Heart left ventricle (tissue), 16 donors: ENCODE data around the gene CCDC107. TPM values are rescaled to one million over a fixed set of nuclear protein-coding genes. Genes with fewer than 3 reads are reported as not detected.
"Not testable (repeated sequence)": the region's sequence is repeated elsewhere in the genome, so short reads cannot be mapped to it uniquely, and the experiment has no call there.

ENCODE experiments used
- ATAC-seq, 4 donors: fragments of 200-7000 bp; cut with Tn5 transposase; one replicate each; pipeline ENCODE4 v1.9.1; 2020 to 2022; ENCODE audit warnings: moderate library complexity in 4 of 4, mild to moderate bottlenecking in 3 of 4, moderate number of reproducible peaks in 1 of 4
- DNase-seq, 5 donors: peaks; one replicate each; pipeline ENCODE4 v3.0.0-alpha.2; 2020
- H3K27ac ChIP-seq, 12 donors: fragments of 200-600 bp; sonication (generic) in 4 of 12; one replicate each; pipeline versions ENCODE4 v1.5.0 to v1.8.0; 2016 to 2022; ENCODE audit warnings: mild to moderate bottlenecking in 2 of 12
- H3K27me3 ChIP-seq, 9 donors: fragments of 200-600 bp; sonication (generic) in 2 of 9; one replicate each; pipeline versions ENCODE4 v1.5.1 to v1.8.0; 2016 to 2022; ENCODE audit warnings: mild to moderate bottlenecking in 3 of 9
- H3K36me3 ChIP-seq, 9 donors: fragments of 200-600 bp; sonication (generic) in 2 of 9; one replicate each; pipeline versions ENCODE4 v1.5.0 to v1.8.0; 2018 to 2022; ENCODE audit warnings: mild to moderate bottlenecking in 2 of 9
- H3K4me1 ChIP-seq, 12 donors: fragments of 200-600 bp; sonication (generic) in 4 of 12; one replicate each; pipeline versions ENCODE4 v1.5.0 to v1.8.0; 2016 to 2022; ENCODE audit warnings: mild to moderate bottlenecking in 3 of 12
- H3K4me3 ChIP-seq, 12 donors: fragments of 200-600 bp; sonication (generic) in 4 of 12; one replicate each; pipeline versions ENCODE4 v1.5.0 to v1.8.0; 2017 to 2022; ENCODE audit warnings: mild to moderate bottlenecking in 9 of 12, moderate library complexity in 4 of 12
- H3K9me3 ChIP-seq, 12 donors: fragments of 200-600 bp; sonication (generic) in 4 of 12; one replicate each; pipeline versions ENCODE4 v1.5.0 to v1.8.0; 2016 to 2022; ENCODE audit warnings: mild to moderate bottlenecking in 1 of 12
- POLR2A ChIP-seq, 2 donors: fragments of 450-650 bp; IDR thresholded peaks; one replicate each; pipeline ENCODE4 v1.6.1; 2017; ENCODE audit warnings: antibody characterized with exemption in 2 of 2, mild to moderate bottlenecking in 2 of 2, moderate library complexity in 2 of 2
- WGBS, 4 donors: extraction: QIAGEN DNeasy Blood & Tissue Kit in 2 of 4; methylation state at CpG; one replicate each; pipeline versions ENCODE4 v1.1.5 to v1.1.7; 2013 to 2018; 5-methylcytosine and 5-hydroxymethylcytosine counted together
- intact Hi-C, 10 donors: fragments of 100-400 bp; cut with DNase I; formaldehyde crosslinking; loops; one replicate each; pipeline versions ENCODE4 v1.11.1 to v1.14.2; 2022
- polyA plus RNA-seq, 2 donors: library from polyadenylated mRNA; stranded (reverse); fragments of 200-250 nt; gene quantifications; one replicate each; pipeline ENCODE4 v1.2.3, GENCODE V29; 2013
- total RNA-seq, 9 donors: library from RNA; depleted of rRNA in 2 of 9; stranded (reverse); fragments of >200 nt in 2 of 9; fragmentation: NEBNext Ultra II Directional in 3 of 9; extraction: Animal tissue kit (Norgen Biotek cat#: 25700) in 3 of 9; gene quantifications; one replicate each; pipeline versions ENCODE4 v1.1.0 to v1.2.4, GENCODE V29; 2016 to 2023
- TF ChIP-seq, protein P1 (sequence below), 12 donors: fragments of 200-600 bp; sonication (generic) in 4 of 12; IDR thresholded peaks; one replicate each; pipeline versions ENCODE4 v1.5.0 to v1.8.0; 2018 to 2022; ENCODE audit warnings: antibody characterized with exemption in 12 of 12, mild to moderate bottlenecking in 5 of 12
- donor health status: ischemic (EF 13 %, LVEDD 7.1; RV severe dilation, severe dysfunction).
- donor health status: healthy with polysubstance abuse.
- donor health status: DM: no; HTN: yes; CAD: no.
- donor health status: DM: no; HTN: no; CAD: no.
- donor health status: ischemic (EF 25% LVEDD 6.9; RV normal size, moderate dysfunction).
- donor health status: ischemic (EF 25% LVEDD 5.7; RV mildly dilated, moderate dysfunction).
- donor health status: healthy.
- donor health status: DM: yes; HTN: yes; CAD: no.
- donor health status: ischemic (EF 35%, LVEDD 5.7; RV mildly dilated, moderate dysfunction).
- donor health status: nonischemic (EF 11% LVEDD 7.7; RV severe dilation, severe dysfunction).
- donor health status: DM: yes; HTN: yes; CAD: no.
- donor health status: PGD.
- donor health status: ischemic (EF 29% LVEDD 5.4; RV normal size, mild dysfunction).
- donor health status: nonischemic (EF 23%, LVEDD 6.1; RV moderate dilation, normal function).

The CCDC107 gene
- total and polyA plus RNA-seq, 11 donors = 35.5 to 116 (median 46.5) TPM

DNA sequence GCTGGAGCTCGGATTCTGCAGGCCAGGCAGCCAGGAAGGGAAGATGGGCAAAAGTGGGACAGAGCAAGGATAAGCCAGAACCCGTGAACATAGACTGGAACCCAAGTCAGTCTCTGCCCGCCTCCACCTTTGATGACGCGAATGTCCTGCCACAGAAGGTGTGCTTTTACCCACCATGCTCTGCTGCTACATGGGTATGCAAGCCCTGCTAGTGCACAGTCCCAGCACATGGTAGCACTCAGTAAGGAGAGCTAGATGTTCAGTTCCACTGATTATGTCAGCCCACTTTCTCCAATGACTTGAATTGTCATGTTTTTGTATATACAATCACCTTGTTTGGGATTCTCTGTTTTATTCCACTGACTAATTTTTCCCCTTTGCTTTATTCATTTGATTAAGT lies 28.5 kb upstream of the CCDC107 start:
- Histone ChIP-seq H3K4me3 (no peak overlapping the region), H3K36me3 (no peaks in the 10 kb centered on the region), H3K27me3 (no peaks in the 10 kb centered on the region), H3K27ac (no peak overlapping the region), H3K9me3 (no peaks in the 10 kb centered on the region), H3K4me1 (peaks cover 0 to 4% (median 0%) of the 10 kb centered on the region in 12 donors)
- WGBS, 4 donors = 84 to 92% (median 90%) methylated on average over 5 of the region's 5 CpGs
- no peak for ATAC-seq
- intact Hi-C loops = no loop called here
- TF ChIP-seq POLR2A (IDR thresholded peaks at IDR 0.05) = no peak
- TF ChIP-seq, protein P1, sequence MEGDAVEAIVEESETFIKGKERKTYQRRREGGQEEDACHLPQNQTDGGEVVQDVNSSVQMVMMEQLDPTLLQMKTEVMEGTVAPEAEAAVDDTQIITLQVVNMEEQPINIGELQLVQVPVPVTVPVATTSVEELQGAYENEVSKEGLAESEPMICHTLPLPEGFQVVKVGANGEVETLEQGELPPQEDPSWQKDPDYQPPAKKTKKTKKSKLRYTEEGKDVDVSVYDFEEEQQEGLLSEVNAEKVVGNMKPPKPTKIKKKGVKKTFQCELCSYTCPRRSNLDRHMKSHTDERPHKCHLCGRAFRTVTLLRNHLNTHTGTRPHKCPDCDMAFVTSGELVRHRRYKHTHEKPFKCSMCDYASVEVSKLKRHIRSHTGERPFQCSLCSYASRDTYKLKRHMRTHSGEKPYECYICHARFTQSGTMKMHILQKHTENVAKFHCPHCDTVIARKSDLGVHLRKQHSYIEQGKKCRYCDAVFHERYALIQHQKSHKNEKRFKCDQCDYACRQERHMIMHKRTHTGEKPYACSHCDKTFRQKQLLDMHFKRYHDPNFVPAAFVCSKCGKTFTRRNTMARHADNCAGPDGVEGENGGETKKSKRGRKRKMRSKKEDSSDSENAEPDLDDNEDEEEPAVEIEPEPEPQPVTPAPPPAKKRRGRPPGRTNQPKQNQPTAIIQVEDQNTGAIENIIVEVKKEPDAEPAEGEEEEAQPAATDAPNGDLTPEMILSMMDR (IDR thresholded peaks at IDR 0.05) = no peak
- no peak for DNase-seq

DNA sequence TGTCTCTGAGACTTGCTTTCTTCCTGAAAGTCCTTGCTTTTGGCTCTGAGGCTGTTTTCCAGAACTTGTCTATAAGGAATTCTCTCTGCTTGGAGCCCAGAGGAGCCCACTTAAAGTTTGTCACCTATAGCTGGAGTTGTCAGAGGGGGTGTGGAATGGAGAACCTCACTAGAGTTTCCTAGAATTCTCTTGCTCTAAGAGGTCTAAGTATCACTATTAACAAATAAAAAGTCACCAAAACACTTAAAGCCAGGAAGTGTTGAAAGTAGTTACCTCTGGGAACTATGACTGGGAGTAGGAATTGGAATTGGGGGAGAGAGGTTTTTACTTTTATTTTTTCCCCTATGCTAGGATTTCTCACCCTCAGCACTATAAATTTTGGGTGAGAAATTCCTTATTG lies 22.4 kb upstream of the CCDC107 start:
- Histone ChIP-seq H3K4me1 (peaks cover 0 to 58% (median 0%) of the 10 kb centered on the region in 12 donors), H3K36me3 (no peaks in the 10 kb centered on the region), H3K27ac (peak overlapping the region in 1 of 12 donors; percentile 80), H3K4me3 (no peak overlapping the region), H3K9me3 (no peaks in the 10 kb centered on the region), H3K27me3 (no peaks in the 10 kb centered on the region)
- DNase-seq = no peak
- no peak for ATAC-seq
- intact Hi-C loops = no loop called here
- no peak for TF ChIP-seq POLR2A (IDR thresholded peaks at IDR 0.05)
- TF ChIP-seq, protein P1 (IDR thresholded peaks at IDR 0.05) = no peak

DNA sequence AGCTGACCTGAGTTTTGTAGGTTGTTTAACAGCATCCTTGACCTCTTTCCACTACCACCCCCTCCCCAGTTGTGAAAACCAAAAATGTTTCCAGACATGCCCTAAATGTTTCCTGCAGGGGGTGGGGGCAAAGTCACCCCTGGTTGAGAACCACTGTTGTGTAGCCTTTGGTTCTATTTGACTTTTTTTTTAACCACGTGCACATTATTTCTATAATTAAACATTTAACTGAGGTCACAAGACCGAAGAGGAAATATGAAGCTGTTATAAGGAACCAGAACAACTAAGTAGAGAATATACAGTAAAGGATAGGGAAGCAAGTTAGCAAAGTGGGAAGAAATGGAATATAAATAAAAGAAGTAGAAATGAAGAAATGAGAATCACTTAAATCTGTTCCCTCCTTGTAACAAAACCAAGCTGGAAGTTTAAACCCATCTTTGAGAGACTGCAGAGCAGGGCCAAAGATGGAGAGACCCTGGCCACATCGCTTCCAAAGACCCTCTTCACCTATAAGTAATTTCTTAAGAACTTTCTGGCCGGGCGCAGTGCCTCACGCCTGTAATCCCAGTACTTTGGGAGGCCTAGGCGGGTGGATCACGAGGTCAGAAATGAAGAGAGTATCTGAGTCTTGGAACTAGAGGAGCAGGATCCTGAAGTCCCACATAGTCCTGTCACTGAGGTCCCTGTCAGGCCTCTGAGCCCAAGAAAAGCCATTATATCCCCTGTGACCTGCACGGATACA lies 21.8 kb upstream of the CCDC107 start:
- H3K4me3 ChIP-seq = no peak overlapping the region
- H3K27me3 ChIP-seq = no peaks in the 10 kb centered on the region
- H3K4me1 ChIP-seq = peaks cover 0 to 64% (median 0%) of the 10 kb centered on the region in 12 donors
- H3K27ac ChIP-seq = peak overlapping the region in 3 of 12 donors; percentile 22 to 80 (median 34)
- TF ChIP-seq, protein P1 (IDR thresholded peaks at IDR 0.05) = no peak
- no peak for TF ChIP-seq POLR2A (IDR thresholded peaks at IDR 0.05)
- WGBS, 4 donors = 71 to 85% (median 79%) methylated on average over 9 of the region's 9 CpGs
- ATAC-seq (peak in 2 of 4 donors; percentile 28 to 65), DNase-seq (no peak)
- H3K36me3 ChIP-seq = no peaks in the 10 kb centered on the region
- no peaks in the 10 kb centered on the region for H3K9me3 ChIP-seq
- intact Hi-C loops = no loop called here

DNA sequence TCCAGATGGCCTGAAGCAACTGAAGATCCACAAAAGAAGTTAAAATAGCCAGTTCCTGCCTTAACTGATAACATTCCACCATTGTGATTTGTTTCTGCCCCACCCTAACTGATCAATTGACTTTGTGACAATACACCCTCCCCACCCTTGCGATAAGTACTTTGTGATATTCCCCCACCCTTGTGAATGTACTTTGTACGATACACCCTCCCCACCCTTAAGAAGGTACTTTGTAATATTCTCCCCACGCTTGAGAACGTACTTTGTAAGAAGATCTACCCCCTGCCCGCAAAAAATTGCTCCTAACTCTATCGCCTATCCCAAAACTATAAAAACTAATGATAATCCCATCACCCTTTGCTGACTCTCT lies 21.2 kb upstream of the CCDC107 start:
- ATAC-seq = not testable (repeated sequence)

DNA sequence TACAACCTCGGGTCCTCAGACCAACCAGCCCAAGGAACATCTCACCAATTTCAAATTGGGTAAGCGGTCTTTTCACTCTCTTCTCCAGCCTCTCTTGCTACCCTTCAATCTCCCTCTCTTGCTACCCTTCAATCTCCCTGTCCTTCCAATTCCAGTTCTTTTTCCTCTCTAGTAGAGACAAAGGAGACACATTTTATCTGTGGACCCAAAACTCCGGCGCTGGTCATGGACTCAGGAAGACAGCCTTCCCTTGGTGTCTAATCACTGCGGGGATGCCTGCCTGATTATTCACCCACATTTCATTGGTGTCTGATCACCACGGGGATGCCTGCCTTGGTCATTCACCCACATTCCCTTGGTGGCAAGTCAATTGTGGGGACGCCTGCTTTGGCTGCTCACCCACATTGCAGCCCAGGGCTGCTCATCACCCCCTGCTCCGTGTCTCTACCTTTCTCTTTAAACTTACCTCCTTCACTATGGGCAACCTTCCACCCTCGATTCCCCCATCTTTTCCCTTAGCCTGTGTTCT lies 20.6 kb upstream of the CCDC107 start:
- H3K4me3 ChIP-seq, H3K27me3 ChIP-seq, intact Hi-C loops, ATAC-seq, H3K9me3 ChIP-seq, DNase-seq, H3K36me3 ChIP-seq: not testable (repeated sequence)
- peak overlapping the region in 2 of 12 donors; percentile 46 to 80 for H3K27ac ChIP-seq
- peaks cover 0 to 73% (median 0%) of the 10 kb centered on the region in 12 donors for H3K4me1 ChIP-seq
- 93 to 96% (median 94%) methylated on average over 9 of the region's 9 CpGs for WGBS, 4 donors

More for the DNA sequence above, 21.2 kb upstream of the CCDC107 start:
- H3K27me3 ChIP-seq, intact Hi-C loops, DNase-seq, H3K36me3 ChIP-seq, H3K9me3 ChIP-seq, H3K4me3 ChIP-seq: not testable (repeated sequence)
- H3K4me1 ChIP-seq = peaks cover 0 to 68% (median 0%) of the 10 kb centered on the region in 12 donors
- WGBS, 4 donors = 96 to 97% (median 97%) methylated on average over 6 of the region's 6 CpGs
- H3K27ac ChIP-seq = peak overlapping the region in 3 of 12 donors; percentile 34 to 80 (median 46)

DNA sequence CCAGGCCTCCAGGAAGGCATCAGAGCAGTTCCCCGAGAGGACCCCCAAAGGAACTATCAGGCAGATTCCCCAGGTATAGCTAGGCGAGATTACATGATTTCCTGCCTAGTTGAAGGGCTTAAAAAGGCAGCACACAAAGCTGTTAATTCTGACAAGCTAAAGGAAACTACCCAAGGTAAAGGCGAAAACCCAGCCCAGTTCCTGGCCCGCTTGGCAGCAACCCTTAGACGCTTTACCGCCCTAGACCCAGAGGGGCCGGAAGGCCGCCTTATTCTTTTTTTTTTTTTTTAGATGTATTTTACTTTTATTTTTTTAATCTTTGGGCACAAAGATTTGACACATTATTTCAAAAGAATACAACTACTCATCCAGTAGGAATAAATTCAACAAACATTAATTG lies 19.3 kb upstream of the CCDC107 start:
- ATAC-seq, intact Hi-C loops, H3K27me3 ChIP-seq, H3K36me3 ChIP-seq, H3K9me3 ChIP-seq, DNase-seq, H3K4me3 ChIP-seq: not testable (repeated sequence)
- peaks cover 0 to 73% (median 0%) of the 10 kb centered on the region in 12 donors for H3K4me1 ChIP-seq
- H3K27ac ChIP-seq = peak overlapping the region in 2 of 12 donors; percentile 13 to 80
- WGBS, 4 donors = 58 to 75% (median 60%) methylated on average over 7 of the region's 8 CpGs

DNA sequence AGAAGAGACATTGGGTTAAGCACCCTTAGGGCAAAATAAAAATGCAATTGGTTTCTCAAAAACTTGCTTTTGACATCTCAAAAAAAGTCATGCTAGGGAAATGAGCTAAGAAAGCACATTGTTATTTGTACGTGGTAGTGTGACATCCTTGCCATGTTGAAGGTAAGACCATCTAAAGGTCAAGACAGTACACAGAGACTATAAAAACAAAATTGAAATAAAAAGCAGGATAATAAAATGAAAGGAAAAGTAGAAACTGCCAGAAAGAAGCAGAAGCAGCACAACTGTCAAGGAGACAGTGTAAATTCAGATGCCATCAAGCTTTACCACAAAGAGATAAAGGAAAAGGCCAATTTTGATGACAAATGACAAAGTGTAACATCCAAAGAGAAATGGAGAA lies 18.9 kb upstream of the CCDC107 start:
- H3K4me3 ChIP-seq, H3K9me3 ChIP-seq, DNase-seq, intact Hi-C loops, H3K36me3 ChIP-seq, H3K27me3 ChIP-seq, ATAC-seq: not testable (repeated sequence)
- WGBS, 4 donors = 58 to 71% (median 62%) methylated on average over 1 of the region's 1 CpG
- H3K27ac ChIP-seq = peak overlapping the region in 2 of 12 donors; percentile 13 to 80
- H3K4me1 ChIP-seq = peaks cover 0 to 73% (median 0%) of the 10 kb centered on the region in 12 donors
